Spinal cord (tissue), 10 donors: ENCODE results near the gene IQCE. TPM values are rescaled to one million over a fixed set of nuclear protein-coding genes. Genes with fewer than 3 reads are reported as not detected.
A peak's percentile ranks its signal among the peaks of the same experiment; 100 is the strongest.

Source experiments
- DNase-seq, 6 donors: peaks; one replicate each; pipeline versions ENCODE4 v3.0.0 to v3.0.0-alpha.2; 2013 to 2015; ENCODE audit warnings: low spot score in 6 of 6, low read depth in 4 of 6
- H3K27ac ChIP-seq: one replicate; pipeline ENCODE4 v1.5.1; 2013; ENCODE audit warnings: low read depth, low read length, control low read depth
- H3K27me3 ChIP-seq: one replicate; pipeline ENCODE4 v1.6.1; 2013; ENCODE audit warnings: low read length; ENCODE audit not compliant: control insufficient read depth, insufficient read depth
- H3K36me3 ChIP-seq: one replicate; pipeline ENCODE4 v1.6.1; 2013; ENCODE audit warnings: low read length; ENCODE audit not compliant: control insufficient read depth, insufficient read depth
- H3K4me1 ChIP-seq: one replicate; pipeline ENCODE4 v1.6.1; 2013; ENCODE audit warnings: low read length; ENCODE audit not compliant: control insufficient read depth, insufficient read depth
- H3K4me3 ChIP-seq: one replicate; pipeline ENCODE4 v1.5.1; 2013; ENCODE audit warnings: low read depth, low read length, control low read depth
- H3K9me3 ChIP-seq: one replicate; pipeline ENCODE4 v1.6.1; 2013; ENCODE audit warnings: low read length; ENCODE audit not compliant: control insufficient read depth, insufficient read depth
- WGBS: methylation state at CpG from one replicate; pipeline ENCODE4 v1.1.5; 2013; ENCODE audit warnings: missing lambda C conversion rate; ENCODE audit not compliant: insufficient coverage; 5-methylcytosine and 5-hydroxymethylcytosine counted together
- polyA plus RNA-seq, 2 donors: library from polyadenylated mRNA; unstranded; fragments of 120-200 nt; gene quantifications; one replicate each; pipeline ENCODE4 v1.2.1, GENCODE V29; 2013; ENCODE audit not compliant: insufficient read length in 2 of 2
- total RNA-seq, 2 donors: library from RNA; depleted of rRNA in 1 of 2; stranded (reverse); fragments of 120-200 nt in 1 of 2; fragments of >200 nt in 1 of 2; gene quantifications; one replicate each; pipeline versions ENCODE4 v1.2.3 to v1.2.4, GENCODE V29; 2013 to 2014
- donor health status: healthy.

The IQCE gene
- total and polyA plus RNA-seq, 4 donors: 13.5 to 47.1 (median 31.7) TPM

GRCh38 chr7:2567679-2568278 is 9.0 kb downstream of the IQCE start:
- 15% methylated on average over 4 of the region's 16 CpGs for WGBS
- H3K27me3 ChIP-seq: no peaks in the 10 kb centered on the region
- H3K27ac ChIP-seq: no peak overlapping the region
- DNase-seq: peak in 2 of 6 donors; percentile 70 to 81
- peaks cover 49% of the 10 kb centered on the region for H3K36me3 ChIP-seq
- H3K9me3 ChIP-seq: no peaks in the 10 kb centered on the region
- no peak overlapping the region for H3K4me3 ChIP-seq
- H3K4me1 ChIP-seq: peaks cover 19% of the 10 kb centered on the region

- H3K27ac ChIP-seq: no peak overlapping the region
- no peak for DNase-seq
- H3K4me3 ChIP-seq: no peak overlapping the region
- H3K9me3 ChIP-seq: no peaks in the 10 kb centered on the region
- no peaks in the 10 kb centered on the region for H3K27me3 ChIP-seq
- WGBS: 91% methylated on average over 19 of the region's 24 CpGs
- peaks cover 19% of the 10 kb centered on the region for H3K4me1 ChIP-seq
- peaks cover 49% of the 10 kb centered on the region for H3K36me3 ChIP-seq
Observed at GRCh38 chr7:2568521-2569223, 9.9 kb downstream of the IQCE start.

GRCh38 chr7:2569421-2569820 is 10.6 kb downstream of the IQCE start:
- Histone ChIP-seq H3K9me3 (no peaks in the 10 kb centered on the region), H3K4me1 (peaks cover 19% of the 10 kb centered on the region), H3K27me3 (no peaks in the 10 kb centered on the region), H3K36me3 (peaks cover 51% of the 10 kb centered on the region), H3K27ac (no peak overlapping the region), H3K4me3 (no peak overlapping the region)
- no peak for DNase-seq
- WGBS: 82% methylated on average over 10 of the region's 14 CpGs

GRCh38 chr7:2570021-2570420 is 11.2 kb downstream of the IQCE start:
- peaks cover 18% of the 10 kb centered on the region for H3K4me1 ChIP-seq
- H3K9me3 ChIP-seq: no peaks in the 10 kb centered on the region
- no peak overlapping the region for H3K27ac ChIP-seq
- H3K27me3 ChIP-seq: no peaks in the 10 kb centered on the region
- peaks cover 52% of the 10 kb centered on the region for H3K36me3 ChIP-seq
- DNase-seq: peak in 1 of 6 donors; percentile 18
- H3K4me3 ChIP-seq: no peak overlapping the region
- 84% methylated on average over 9 of the region's 16 CpGs for WGBS

GRCh38 chr7:2571409-2571808 is 12.6 kb downstream of the IQCE start:
- no peak overlapping the region for H3K27ac ChIP-seq
- no peak for DNase-seq
- H3K4me1 ChIP-seq: peaks cover 14% of the 10 kb centered on the region
- H3K4me3 ChIP-seq: no peak overlapping the region
- WGBS: 92% methylated on average over 8 of the region's 15 CpGs
- no peaks in the 10 kb centered on the region for H3K9me3 ChIP-seq
- peaks cover 64% of the 10 kb centered on the region for H3K36me3 ChIP-seq
- no peaks in the 10 kb centered on the region for H3K27me3 ChIP-seq

GRCh38 chr7:2572101-2572842 is 13.5 kb downstream of the IQCE start:
- Histone ChIP-seq H3K27me3 (no peaks in the 10 kb centered on the region), H3K9me3 (no peaks in the 10 kb centered on the region), H3K36me3 (peaks cover 68% of the 10 kb centered on the region), H3K4me3 (no peak overlapping the region), H3K4me1 (peaks cover 7% of the 10 kb centered on the region), H3K27ac (no peak overlapping the region)
- no peak for DNase-seq
- 89% methylated on average over 14 of the region's 22 CpGs for WGBS

GRCh38 chr7:2573761-2574160 is 15.0 kb downstream of the IQCE start:
- Histone ChIP-seq H3K27me3 (no peaks in the 10 kb centered on the region), H3K9me3 (no peaks in the 10 kb centered on the region), H3K4me3 (no peak overlapping the region), H3K27ac (no peak overlapping the region), H3K4me1 (no peaks in the 10 kb centered on the region), H3K36me3 (peaks cover 70% of the 10 kb centered on the region)
- DNase-seq: no peak
- WGBS: 90% methylated on average over 6 of the region's 9 CpGs

GRCh38 chr7:2575046-2575732 is 16.4 kb downstream of the IQCE start:
- no peak for DNase-seq

GRCh38 chr7:2575733-2576340 is 17.1 kb downstream of the IQCE start:
- 76% methylated on average over 12 of the region's 21 CpGs for WGBS
- no peaks in the 10 kb centered on the region for H3K27me3 ChIP-seq

More at GRCh38 chr7:2575046-2575732, 16.4 kb downstream of the IQCE start:
- 94% methylated on average over 18 of the region's 21 CpGs for WGBS
- H3K9me3 ChIP-seq: no peaks in the 10 kb centered on the region
- no peak overlapping the region for H3K4me3 ChIP-seq
- H3K27ac ChIP-seq: no peak overlapping the region
- no peaks in the 10 kb centered on the region for H3K4me1 ChIP-seq
- H3K36me3 ChIP-seq: peaks cover 73% of the 10 kb centered on the region
- H3K27me3 ChIP-seq: no peaks in the 10 kb centered on the region

More at GRCh38 chr7:2575733-2576340, 17.1 kb downstream of the IQCE start:
- Histone ChIP-seq H3K4me1 (no peaks in the 10 kb centered on the region), H3K9me3 (no peaks in the 10 kb centered on the region), H3K4me3 (no peak overlapping the region), H3K27ac (no peak overlapping the region), H3K36me3 (peaks cover 74% of the 10 kb centered on the region)
- DNase-seq: no peak
